ENCODE data around the gene GC.
"Not testable (repeated sequence)": the region's sequence is repeated elsewhere in the genome, so short reads cannot be mapped to it uniquely, and the experiment has no call there.

Gene GC

GRCh38 chr4:71765821-71766383 is 18.0 kb downstream of the GC start:
- DNase-seq = no peak

GRCh38 chr4:71765350-71765749 is 18.5 kb downstream of the GC start:
- DNase-seq = no peak

GRCh38 chr4:71752383-71753042 is 31.4 kb downstream of the GC start:
- no peak for DNase-seq

- no peak for DNase-seq
Observed at GRCh38 chr4:71749008-71749594, 34.8 kb downstream of the GC start.

GRCh38 chr4:71746379-71746778 is 37.5 kb downstream of the GC start:
- DNase-seq = no peak

GRCh38 chr4:71738782-71739181 is 45.1 kb downstream of the GC start:
- DNase-seq = not testable (repeated sequence)

GRCh38 chr4:71732706-71733105 is 51.2 kb downstream of the GC start:
- no peak for DNase-seq

GRCh38 chr4:71732066-71732465 is 51.8 kb downstream of the GC start:
- no peak for DNase-seq

GRCh38 chr4:71729856-71730255 is 54.0 kb downstream of the GC start:
- DNase-seq = no peak

- DNase-seq = no peak
Observed at GRCh38 chr4:71713611-71714203, 70.2 kb downstream of the GC start.

- DNase-seq = no peak
Observed at GRCh38 chr4:71711985-71712348, 71.9 kb downstream of the GC start.

GRCh38 chr4:71711044-71711984 is 72.6 kb downstream of the GC start:
- no peak for DNase-seq

- DNase-seq = no peak
Observed at GRCh38 chr4:71709961-71710360, 73.9 kb downstream of the GC start.

GRCh38 chr4:71698141-71698540 is 85.7 kb downstream of the GC start:
- DNase-seq = no peak

- DNase-seq = no peak
Observed at GRCh38 chr4:71697031-71697430, 86.8 kb downstream of the GC start.

- DNase-seq = no peak
Observed at GRCh38 chr4:71694961-71695360, 88.9 kb downstream of the GC start.

GRCh38 chr4:71692963-71693362 is 90.9 kb downstream of the GC start:
- DNase-seq = no peak

GRCh38 chr4:71692198-71692597 is 91.7 kb downstream of the GC start:
- DNase-seq = no peak
